Spleen (tissue), 11 donors: ENCODE data around the gene INPP4B. TPM values are rescaled to one million over a fixed set of nuclear protein-coding genes. Genes with fewer than 3 reads are reported as not detected.

Source experiments
- DNase-seq: peaks from one replicate; pipeline ENCODE4 v3.0.0-alpha.2; 2020
- H3K27ac ChIP-seq, 8 donors: fragments of 200-600 bp; sonication (generic) in 7 of 8; 1 replicate in 4 of 8; 2 replicates in 4 of 8; pipeline versions ENCODE4 v1.5.0 to v1.8.0; 2016 to 2021; ENCODE audit warnings: inconsistent platforms in 4 of 8, mild to moderate bottlenecking in 4 of 8, moderate library complexity in 1 of 8
- H3K27me3 ChIP-seq, 7 donors: fragments of 200-600 bp; sonication (generic) in 6 of 7; replicated peaks in 1 of 7; 1 replicate in 4 of 7; 2 replicates in 3 of 7; pipeline versions ENCODE4 v1.5.0 to v1.8.0; 2016 to 2021; ENCODE audit warnings: inconsistent platforms in 3 of 7, mild to moderate bottlenecking in 1 of 7
- H3K36me3 ChIP-seq, 6 donors: fragments of 200-600 bp; sonication (generic) in 5 of 6; 1 replicate in 4 of 6; 2 replicates in 2 of 6; pipeline versions ENCODE4 v1.5.0 to v1.8.0; 2016 to 2021; ENCODE audit warnings: inconsistent platforms in 2 of 6
- H3K4me1 ChIP-seq, 6 donors: fragments of 200-600 bp; sonication (generic) in 5 of 6; 1 replicate in 3 of 6; 2 replicates in 3 of 6; pipeline versions ENCODE4 v1.5.0 to v1.8.0; 2016 to 2021; ENCODE audit warnings: inconsistent platforms in 3 of 6
- H3K4me3 ChIP-seq, 8 donors: fragments of 200-600 bp; sonication (generic) in 7 of 8; 1 replicate in 4 of 8; 2 replicates in 4 of 8; pipeline versions ENCODE4 v1.5.0 to v1.8.0; 2016 to 2021; ENCODE audit warnings: inconsistent platforms in 4 of 8, mild to moderate bottlenecking in 4 of 8, moderate library complexity in 2 of 8
- H3K9me3 ChIP-seq, 8 donors: fragments of 200-600 bp; sonication (generic) in 7 of 8; 1 replicate in 4 of 8; 2 replicates in 4 of 8; pipeline versions ENCODE4 v1.5.0 to v1.8.0; 2016 to 2021; ENCODE audit warnings: inconsistent platforms in 4 of 8
- CTCF ChIP-seq, 11 experiments: fragments of 200-600 bp in 7 of 11; fragments of 450-650 bp in 4 of 11; sonication (generic) in 4 of 11; IDR thresholded peaks in 8 of 11; conservative IDR thresholded peaks in 3 of 11; 1 replicate in 7 of 11; 2 replicates in 4 of 11; pipeline versions ENCODE4 v1.4.0 to v1.8.0; 2016 to 2021; ENCODE audit warnings: antibody characterized with exemption in 11 of 11, inconsistent platforms in 4 of 11, mild to moderate bottlenecking in 1 of 11
- POLR2A ChIP-seq, 3 donors: fragments of 450-650 bp; IDR thresholded peaks; one replicate each; pipeline ENCODE4 v1.5.1; 2017; ENCODE audit warnings: antibody characterized with exemption in 3 of 3, mild to moderate bottlenecking in 1 of 3
- POLR2AphosphoS5 ChIP-seq, 3 donors: sonication (generic); formaldehyde crosslinking; IDR thresholded peaks; one replicate each; pipeline ENCODE4 v1.5.1; 2017; ENCODE audit warnings: antibody characterized with exemption in 3 of 3
- WGBS, 5 donors: extraction: QIAGEN DNeasy Blood & Tissue Kit in 3 of 5; methylation state at CpG; one replicate each; pipeline versions ENCODE4 v1.1.5 to v1.1.7; 2013 to 2018; 5-methylcytosine and 5-hydroxymethylcytosine counted together
- intact Hi-C: fragments of 100-400 bp; cut with DNase I; formaldehyde crosslinking; loops from one replicate; pipeline ENCODE4 v1.15.0; 2023; ENCODE audit warnings: low total_unique reads
- polyA plus RNA-seq, 3 donors: library from polyadenylated mRNA; stranded (reverse); fragments of 200-250 nt; gene quantifications; one replicate each; pipeline ENCODE4 v1.2.1, GENCODE V29; 2013
- total RNA-seq, 7 donors: library from RNA; depleted of rRNA in 3 of 7; stranded (reverse); fragments of >200 nt in 3 of 7; fragmentation: NEBNext Ultra II Directional in 4 of 7; extraction: Animal tissue kit (Norgen Biotek cat#: 25700) in 4 of 7; gene quantifications; one replicate each; pipeline versions ENCODE4 v1.1.0 to v1.2.1, GENCODE V29; 2016 to 2021
- donor health status: healthy with polysubstance abuse.
- donor health status: DM: no; HTN: no; CAD: no; lungs with moderate emphysema.
- donor health status: DM: no; HTN: no; CAD: no.
- donor health status: Bipolar disorder and iron deficiency.
- donor health status: healthy.
- donor health status: DM: no; HTN: no; CAD: no.
- donor health status: DM: yes; HTN: yes; CAD: no.

INPP4B gene
- total and polyA plus RNA-seq, 10 donors, result 0.78 to 31.6 (median 26.8) TPM

GRCh38 chr4:142098380-142098779 lies 747.7 kb downstream of the INPP4B start:
- Histone ChIP-seq H3K4me3 (no peak overlapping the region), H3K9me3 (no peaks in the 10 kb centered on the region), H3K4me1 (no peaks in the 10 kb centered on the region), H3K27ac (no peak overlapping the region), H3K36me3 (no peaks in the 10 kb centered on the region), H3K27me3 (no peaks in the 10 kb centered on the region)
- WGBS, 5 donors, result 82 to 93% (median 87%) methylated on average over 3 of the region's 3 CpGs
- intact Hi-C loops, result no loop called here
- DNase-seq, result no peak
- TF ChIP-seq CTCF (IDR thresholded peaks at IDR 0.05 in 8 of 11, conservative IDR thresholded peaks at IDR 0.05 in 3 of 11) (no peak), POLR2A (IDR thresholded peaks at IDR 0.05) (no peak), POLR2AphosphoS5 (IDR thresholded peaks at IDR 0.05) (no peak)

- Histone ChIP-seq H3K4me3 (no peak overlapping the region), H3K27me3 (no peaks in the 10 kb centered on the region), H3K4me1 (no peaks in the 10 kb centered on the region), H3K36me3 (no peaks in the 10 kb centered on the region), H3K9me3 (no peaks in the 10 kb centered on the region), H3K27ac (no peak overlapping the region)
- WGBS, 5 donors, result 88 to 100% (median 93%) methylated on average over 3 of the region's 3 CpGs
- DNase-seq, result no peak
- TF ChIP-seq CTCF (IDR thresholded peaks at IDR 0.05 in 8 of 11, conservative IDR thresholded peaks at IDR 0.05 in 3 of 11) (no peak), POLR2AphosphoS5 (IDR thresholded peaks at IDR 0.05) (no peak), POLR2A (IDR thresholded peaks at IDR 0.05) (no peak)
- intact Hi-C loops, result no loop called here
Observed at GRCh38 chr4:142097015-142097414, 749.1 kb downstream of the INPP4B start.

GRCh38 chr4:142095886-142096605 lies 750.1 kb downstream of the INPP4B start:
- no peak overlapping the region for H3K4me3 ChIP-seq
- no peak for DNase-seq
- no peak overlapping the region for H3K27ac ChIP-seq
- H3K4me1 ChIP-seq, result no peaks in the 10 kb centered on the region
- H3K9me3 ChIP-seq, result no peaks in the 10 kb centered on the region
- no peaks in the 10 kb centered on the region for H3K27me3 ChIP-seq
- 80 to 93% (median 88%) methylated on average over 3 of the region's 3 CpGs for WGBS, 5 donors
- intact Hi-C loops, result no loop called here
- TF ChIP-seq POLR2A (IDR thresholded peaks at IDR 0.05), result no peak
- no peak for TF ChIP-seq CTCF (IDR thresholded peaks at IDR 0.05 in 8 of 11, conservative IDR thresholded peaks at IDR 0.05 in 3 of 11)
- TF ChIP-seq POLR2AphosphoS5 (IDR thresholded peaks at IDR 0.05), result no peak
- no peaks in the 10 kb centered on the region for H3K36me3 ChIP-seq

GRCh38 chr4:142092941-142093340 lies 753.2 kb downstream of the INPP4B start:
- no peak overlapping the region for H3K27ac ChIP-seq
- no peak for TF ChIP-seq POLR2AphosphoS5 (IDR thresholded peaks at IDR 0.05)
- TF ChIP-seq POLR2A (IDR thresholded peaks at IDR 0.05), result no peak
- no peak for TF ChIP-seq CTCF (IDR thresholded peaks at IDR 0.05 in 8 of 11, conservative IDR thresholded peaks at IDR 0.05 in 3 of 11)
- H3K4me3 ChIP-seq, result no peak overlapping the region
- no peaks in the 10 kb centered on the region for H3K27me3 ChIP-seq
- H3K9me3 ChIP-seq, result no peaks in the 10 kb centered on the region
- no peaks in the 10 kb centered on the region for H3K4me1 ChIP-seq
- H3K36me3 ChIP-seq, result no peaks in the 10 kb centered on the region
- intact Hi-C loops, result no loop called here
- WGBS, 5 donors, result 87 to 100% (median 92%) methylated on average over 1 of the region's 1 CpG
- DNase-seq, result no peak
